ENCODE data around the gene HLA-DRB5.
"Not testable (repeated sequence)": the region's sequence is repeated elsewhere in the genome, so short reads cannot be mapped to it uniquely, and the experiment has no call there.

The HLA-DRB5 gene

DNA sequence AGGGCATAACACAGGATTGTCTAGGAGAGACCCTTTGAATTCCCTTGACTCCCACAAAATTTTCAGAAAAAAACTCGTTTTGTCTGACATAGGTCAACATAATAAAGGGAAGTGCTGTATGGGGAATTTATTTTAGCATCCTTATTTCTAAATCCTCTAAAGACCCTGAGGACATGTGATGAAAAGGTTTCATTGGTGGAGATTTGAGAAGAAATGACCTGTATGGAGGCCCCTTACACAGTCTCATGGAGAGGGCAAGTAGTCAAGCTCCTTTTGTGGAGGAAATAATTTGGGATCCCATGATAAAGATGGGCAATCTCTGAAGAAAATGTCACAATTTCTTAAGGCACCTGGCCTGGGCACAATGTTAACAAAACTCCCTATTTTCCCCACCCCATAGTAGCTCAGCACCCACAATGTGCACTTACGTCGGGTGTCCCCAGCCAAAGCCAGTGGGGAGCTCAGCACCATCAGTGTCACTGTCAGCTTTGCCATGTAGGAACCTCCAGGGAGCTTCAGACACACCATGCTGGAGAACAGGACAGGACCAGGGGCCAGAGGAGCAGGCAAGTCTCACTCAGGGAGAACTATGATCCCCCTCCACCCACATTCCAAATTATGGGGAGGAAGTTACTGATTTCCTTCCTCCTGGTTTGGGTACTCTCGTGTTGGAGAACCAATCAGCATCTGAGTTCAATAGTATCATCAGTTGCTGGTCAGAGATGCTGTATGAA, at the start of gene HLA-DRB5:
Gene HLA-DRB5 (minus strand): TSS at position 591 of the 734 bp plus-strand sequence. CDS start 63 bp downstream, at position 528.
- DNase-seq (ENCODE audit: low spot score) = no peak

DNA sequence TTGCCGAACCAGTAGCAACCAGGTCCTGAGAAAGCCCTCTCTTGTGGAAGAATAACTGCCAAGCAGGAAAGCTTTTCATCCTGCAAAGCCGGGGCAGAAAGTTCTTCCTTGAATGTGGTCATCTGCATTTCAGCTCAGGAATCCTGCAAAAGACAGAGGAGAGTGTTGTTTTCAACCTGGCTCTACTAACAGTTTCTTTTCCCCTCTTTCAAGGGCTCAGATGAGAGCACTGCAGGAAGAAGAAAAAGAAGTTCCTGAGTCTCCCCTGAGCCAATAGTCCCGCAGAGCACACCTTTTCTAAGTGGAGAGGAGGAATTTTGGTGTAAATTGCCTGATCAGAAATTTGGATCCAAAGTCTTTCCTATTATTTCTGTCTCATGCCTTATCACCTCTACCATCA, 48.9 kb upstream of the HLA-DRB5 start:
- no peak for DNase-seq (ENCODE audit: low spot score)

GRCh38 chr6:32577493-32577892, 47.4 kb upstream of the HLA-DRB5 start:
- DNase-seq (ENCODE audit: low spot score) = not testable (repeated sequence)

GRCh38 chr6:32576250-32576649, 46.2 kb upstream of the HLA-DRB5 start:
- no peak for DNase-seq (ENCODE audit: low spot score)

DNA sequence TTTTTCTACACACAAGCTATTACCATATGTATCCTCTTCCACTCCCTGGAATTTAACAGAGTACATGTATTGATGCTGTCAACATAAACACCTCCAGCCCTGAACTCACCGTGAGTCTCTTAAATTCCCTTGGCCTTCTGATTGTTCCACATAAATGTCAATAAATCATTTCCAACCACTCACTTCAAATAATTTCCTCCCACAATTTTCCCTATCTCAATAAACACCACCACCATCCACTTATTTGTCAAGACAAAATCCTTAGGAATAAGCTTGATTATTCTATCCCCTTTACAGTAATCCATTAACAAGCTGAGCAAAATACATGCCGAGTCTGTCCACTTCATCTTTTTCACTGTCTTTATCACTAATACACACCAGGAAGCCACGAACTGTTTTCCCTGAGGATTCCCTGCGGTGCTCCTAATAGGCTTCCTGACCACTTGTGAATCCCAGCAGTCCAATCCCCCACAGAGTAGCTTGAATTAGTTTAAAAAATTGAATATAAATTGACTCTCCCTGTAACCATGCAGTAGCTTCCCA, 40.3 kb upstream of the HLA-DRB5 start:
- DNase-seq (ENCODE audit: low spot score) = no peak

DNA sequence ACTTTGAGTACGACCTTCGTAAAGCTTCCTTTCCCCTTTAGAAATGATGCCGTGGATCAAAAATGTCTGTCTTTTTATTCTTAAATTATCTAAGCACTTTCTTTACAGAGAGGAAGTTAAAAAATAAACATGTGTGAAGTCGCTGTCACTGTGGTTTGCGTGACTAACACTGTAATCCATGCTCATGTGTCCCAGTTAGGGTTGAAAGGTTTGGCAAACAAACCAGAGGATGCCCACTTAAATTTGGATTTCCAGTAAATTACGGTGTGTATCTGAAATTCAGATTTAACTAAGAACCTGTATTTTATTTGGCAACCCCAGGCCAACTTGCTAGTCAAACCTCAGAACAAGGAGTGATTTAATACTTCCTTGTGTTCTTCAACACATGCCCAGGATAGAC, 38.5 kb upstream of the HLA-DRB5 start:
- no peak for DNase-seq (ENCODE audit: low spot score)

- DNase-seq (ENCODE audit: low spot score) = no peak
Observed at GRCh38 chr6:32566957-32567356, 36.9 kb upstream of the HLA-DRB5 start.

- no peak for DNase-seq (ENCODE audit: low spot score)
Observed at GRCh38 chr6:32565511-32565910, 35.4 kb upstream of the HLA-DRB5 start.

- no peak for DNase-seq (ENCODE audit: low spot score)
Observed at GRCh38 chr6:32562940-32563339, 32.9 kb upstream of the HLA-DRB5 start.

DNA sequence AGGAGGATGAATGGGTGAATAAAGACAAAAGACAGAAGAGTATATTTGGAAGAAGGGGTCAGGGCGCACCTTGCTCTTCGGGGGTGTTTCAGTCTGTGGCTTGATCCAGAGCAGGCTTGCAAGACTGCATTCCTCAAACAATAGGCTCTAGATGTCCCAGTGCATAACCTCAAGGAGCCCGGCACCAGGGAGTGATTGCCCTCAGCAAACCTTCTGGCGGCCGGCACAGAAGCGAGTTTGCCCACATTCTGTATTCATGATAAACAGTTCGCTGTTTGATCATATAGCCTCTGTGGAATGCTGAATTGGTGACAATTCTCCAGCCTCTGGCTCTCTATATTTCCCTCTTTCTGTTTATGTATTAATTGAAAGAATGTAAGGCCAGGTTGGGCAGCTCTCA, 29.7 kb upstream of the HLA-DRB5 start:
- no peak for DNase-seq (ENCODE audit: low spot score)

DNA sequence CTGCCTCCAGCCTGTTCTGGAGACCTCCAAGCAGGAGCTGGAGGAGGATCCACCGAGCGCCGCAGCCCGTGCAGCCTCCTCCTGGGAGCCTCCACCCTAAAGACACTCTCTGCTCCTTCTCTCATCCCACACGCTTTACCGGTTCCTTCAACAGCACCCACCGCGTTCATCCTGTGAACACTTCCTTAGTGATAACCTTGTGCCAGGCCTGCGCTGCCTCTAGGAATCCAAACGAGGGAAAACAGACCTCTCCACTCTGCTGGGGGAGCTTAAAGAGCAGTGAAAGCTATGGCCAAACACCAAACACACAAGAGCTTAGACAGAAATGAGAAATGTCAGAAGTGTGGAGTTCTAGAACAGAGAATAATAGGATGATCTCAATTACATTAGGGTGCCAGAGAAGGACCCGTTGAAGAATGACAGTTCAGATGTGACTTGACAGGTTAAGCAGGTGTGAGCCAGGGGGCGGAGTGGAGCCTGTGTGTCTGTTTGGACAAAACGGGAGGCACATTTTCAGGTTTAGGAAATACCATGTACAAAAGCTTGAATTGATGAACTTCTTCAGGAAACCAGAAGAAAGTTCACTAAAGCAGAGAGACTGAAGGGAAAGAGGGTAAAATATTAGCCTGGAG, 28.5 kb upstream of the HLA-DRB5 start:
- DNase-seq (ENCODE audit: low spot score) = no peak

- no peak for DNase-seq (ENCODE audit: low spot score)
Observed at GRCh38 chr6:32554116-32554965, 24.3 kb upstream of the HLA-DRB5 start.

DNA sequence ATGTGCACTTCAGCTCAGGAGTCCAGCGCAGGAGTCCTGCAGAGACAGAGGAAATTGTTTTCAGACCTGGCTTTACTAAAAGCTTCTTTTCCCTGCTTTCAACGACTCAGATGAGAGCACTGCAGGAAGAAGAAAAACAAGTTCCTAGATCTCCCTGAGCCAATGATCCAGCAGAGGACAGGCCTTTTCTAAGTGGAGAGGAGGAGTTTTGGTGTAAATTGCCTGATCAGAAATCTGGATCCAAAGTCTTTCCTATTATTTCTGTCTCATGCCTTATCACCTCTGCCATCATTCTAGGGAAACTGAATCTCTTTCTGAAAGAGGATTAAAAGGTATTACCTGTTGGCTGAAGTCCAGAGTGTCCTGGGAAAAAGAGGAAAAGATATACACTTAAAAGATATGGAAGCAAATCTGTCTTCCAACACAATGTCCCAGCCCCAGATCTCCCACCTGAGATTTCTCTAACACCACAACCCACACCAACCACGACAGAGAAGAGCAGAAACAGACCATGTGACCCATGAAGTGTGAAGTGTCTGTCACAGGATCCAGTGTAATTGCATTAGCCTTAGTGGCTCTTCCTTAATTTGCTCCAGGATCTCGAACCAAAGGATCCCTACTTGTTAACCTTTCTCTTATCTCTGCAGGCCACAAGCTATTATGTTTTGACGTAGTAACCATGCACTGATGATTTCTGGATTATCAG, 23.1 kb upstream of the HLA-DRB5 start:
- DNase-seq (ENCODE audit: low spot score) = no peak

DNA sequence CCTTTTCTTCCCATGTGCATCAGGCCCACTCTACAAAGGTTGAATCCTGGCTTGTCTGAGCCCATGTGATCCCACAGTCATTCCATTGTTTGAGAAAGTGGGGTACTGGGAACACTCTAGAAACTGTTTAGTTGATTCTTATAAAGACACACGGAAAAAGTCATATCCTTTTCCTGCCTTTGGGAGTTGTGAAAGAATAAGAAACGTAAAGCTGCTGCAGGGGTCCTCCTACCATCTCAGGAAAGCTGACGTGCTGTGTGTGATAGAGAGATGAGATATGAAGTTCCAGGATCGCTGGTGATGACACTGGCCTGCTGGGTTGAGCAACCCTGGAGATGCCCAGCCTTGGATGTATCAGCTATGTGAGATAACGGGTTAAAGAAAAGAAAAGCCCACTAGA, 21.3 kb upstream of the HLA-DRB5 start:
- no peak for DNase-seq (ENCODE audit: low spot score)

GRCh38 chr6:32539839-32540238, 9.8 kb upstream of the HLA-DRB5 start:
- no peak for DNase-seq (ENCODE audit: low spot score)

DNA sequence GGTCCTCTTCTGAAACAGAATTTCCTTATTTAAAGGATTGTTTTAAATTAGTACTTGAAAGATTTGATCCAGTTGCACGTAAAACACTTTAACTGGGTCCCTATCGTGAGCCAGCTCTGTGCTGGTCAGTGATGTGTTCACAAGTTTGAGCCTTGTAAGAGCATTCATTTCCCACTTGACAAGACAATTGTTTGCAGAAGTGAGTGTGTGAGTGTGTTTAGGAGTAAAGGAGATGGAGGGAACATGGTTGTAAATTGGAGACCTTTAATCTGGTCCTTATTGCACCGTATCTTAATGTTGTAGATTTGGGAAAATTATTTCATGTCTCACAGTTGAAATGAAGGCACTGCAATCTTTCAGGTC, 325 bp upstream of the HLA-DRB5 start:
- not testable (repeated sequence) for DNase-seq (ENCODE audit: low spot score)

DNA sequence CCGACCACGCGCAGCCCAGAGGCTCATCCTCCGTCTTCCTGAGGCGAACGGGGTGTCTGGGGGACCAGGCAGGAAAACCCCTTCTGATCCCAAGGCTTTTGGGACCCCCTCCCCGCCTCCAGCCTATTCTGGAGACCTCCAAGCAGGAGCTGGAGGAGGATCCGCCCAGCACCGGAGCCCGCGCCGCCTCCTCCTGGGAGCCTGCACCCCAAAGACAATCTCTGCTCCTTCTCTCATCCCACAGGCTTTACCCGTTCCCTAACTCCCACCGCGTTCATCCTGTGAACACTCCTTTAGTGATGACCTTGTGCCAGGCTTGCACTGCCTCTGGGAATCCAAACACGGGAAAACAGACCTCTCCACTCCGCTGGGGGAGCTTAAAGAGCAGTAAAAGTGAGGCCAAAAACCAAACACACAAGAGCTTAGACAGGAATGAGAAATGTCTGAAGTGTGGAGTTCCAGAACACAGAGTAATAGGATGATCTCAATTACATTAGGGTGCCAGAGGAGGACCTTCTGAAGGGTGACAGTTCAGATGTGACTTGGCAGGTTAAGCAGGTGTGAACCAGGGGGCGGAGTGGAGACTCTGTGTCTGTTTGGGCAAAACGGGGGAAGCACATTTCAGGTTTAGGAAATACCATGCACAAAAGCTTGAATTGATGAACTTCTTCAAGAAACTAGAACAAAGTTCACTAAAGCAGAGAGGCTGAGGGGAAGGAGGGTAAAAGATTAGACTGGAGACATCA, 7.6 kb downstream of the HLA-DRB5 start:
- no peak for DNase-seq (ENCODE audit: low spot score)

DNA sequence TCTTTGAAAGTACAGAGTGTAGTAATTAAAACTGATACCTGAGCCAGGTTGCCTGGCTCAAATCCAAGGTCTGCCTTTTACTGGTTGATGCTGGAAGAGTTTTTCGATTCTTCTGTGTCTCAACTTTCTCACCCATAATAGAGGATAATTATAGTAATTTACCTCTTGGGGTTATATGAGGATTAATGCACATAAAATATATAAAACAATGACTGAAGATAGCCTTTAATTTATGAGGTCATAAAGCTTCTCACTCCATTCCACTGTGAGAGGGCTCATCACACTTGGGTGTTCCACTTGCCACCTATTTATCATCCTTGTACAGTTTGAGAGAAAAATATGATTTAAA, 10.2 kb downstream of the HLA-DRB5 start:
- DNase-seq (ENCODE audit: low spot score) = no peak

GRCh38 chr6:32519118-32519909, 10.8 kb downstream of the HLA-DRB5 start:
- DNase-seq (ENCODE audit: low spot score) = no peak

- no peak for DNase-seq (ENCODE audit: low spot score)
Observed at GRCh38 chr6:32517654-32518445, 12.2 kb downstream of the HLA-DRB5 start.
